A549 (cell line): ENCODE data around the gene NIM1K. TPM values are rescaled to one million over a fixed set of nuclear protein-coding genes. Genes with fewer than 3 reads are reported as not detected.

Source experiments
- ATAC-seq, 2 experiments: fragments of 200-7000 bp in 1 of 2; fragments of >200 bp in 1 of 2; cut with Nextera tagmentation in 1 of 2; cut with Tn5 transposase in 1 of 2; 3 replicates each; pipeline versions ENCODE4 v1.8.0 to v1.9.1; 2018 to 2020; ENCODE audit warnings: mild to moderate bottlenecking in 1 of 2, moderate library complexity in 1 of 2
- CTCF ChIA-PET: fragments of 300-600 bp; sonication (Branson Sonifier 250); formaldehyde crosslinking; extraction: SDS; loops from one replicate; lab custom pipeline; 2021; ENCODE audit warnings: antibody characterized with exemption, inconsistent platforms; lab: Yijun Ruan, JAX
- POLR2A ChIA-PET: fragments of 350-600 bp; formaldehyde crosslinking; extraction: SDS; loops from one replicate; lab custom pipeline; 2021; ENCODE audit warnings: antibody characterized with exemption, inconsistent platforms; lab: Yijun Ruan, JAX
- DNase-seq, 2 experiments: peaks; one replicate each; pipeline versions ENCODE4 v3.0.0 to v3.0.0-alpha.2; 2011 to 2016; ENCODE audit warnings: low read depth in 1 of 2, low spot score in 1 of 2
- FAIRE-seq: peaks from 2 replicates; lab custom pipeline; 2011; peaks lifted over from hg19 to GRCh38; lab: Jason Lieb, UNC
- H3K27ac ChIP-seq, 2 experiments: fragments of >200 bp; sonication (Bioruptor Twin); formaldehyde crosslinking; 3 replicates each; pipeline ENCODE4 v1.5.1; 2016 to 2017
- H3K4me1 ChIP-seq: fragments of >200 bp; sonication (Bioruptor Twin); formaldehyde crosslinking; 3 replicates; pipeline ENCODE4 v1.6.1; 2016
- H3K4me2 ChIP-seq: fragments of >200 bp; sonication (Bioruptor Twin); formaldehyde crosslinking; 3 replicates; pipeline ENCODE4 v1.6.1; 2016
- H3K4me3 ChIP-seq: fragments of >200 bp; sonication (Bioruptor Twin); formaldehyde crosslinking; 3 replicates; pipeline ENCODE4 v1.5.1; 2016
- H3K9me3 ChIP-seq: fragments of >200 bp; sonication (Bioruptor Twin); formaldehyde crosslinking; 3 replicates; pipeline ENCODE4 v1.6.1; 2016
- BCL3 ChIP-seq: fragments of >200 bp; sonication (Bioruptor Twin); formaldehyde crosslinking; IDR thresholded peaks from 3 replicates; pipeline ENCODE4 v1.6.1; 2016
- BHLHE40 ChIP-seq: IDR thresholded peaks from 2 replicates; pipeline ENCODE4 v1.6.1; 2012; ENCODE audit warnings: low read depth, low read length, inconsistent platforms
- CBX8 ChIP-seq: fragments of 200-600 bp; sonication (generic); IDR thresholded peaks from 2 replicates; pipeline ENCODE4 v1.6.1; 2016
- CTCF ChIP-seq: fragments of >200 bp; sonication (Bioruptor Twin); formaldehyde crosslinking; IDR thresholded peaks from 3 replicates; pipeline ENCODE4 v1.5.1; 2016
- EHF ChIP-seq: fragments of 250-450 bp; sonication (Bioruptor Pico); IDR thresholded peaks from 2 replicates; pipeline ENCODE4 v1.5.0; 2020; ENCODE audit warnings: mild to moderate bottlenecking
- EHMT2 ChIP-seq: fragments of 200-600 bp; sonication (generic); IDR thresholded peaks from 2 replicates; pipeline ENCODE4 v1.6.1; 2016; ENCODE audit warnings: antibody characterized with exemption, low read depth, mild to moderate bottlenecking, moderate library complexity
- FOXS1 ChIP-seq: fragments of 250-450 bp; sonication (Bioruptor Pico); IDR thresholded peaks from 2 replicates; pipeline ENCODE4 v1.5.0; 2020; ENCODE audit warnings: mild to moderate bottlenecking, moderate library complexity
- HDAC2 ChIP-seq: fragments of 200-600 bp; sonication (generic); IDR thresholded peaks from 2 replicates; pipeline ENCODE4 v1.6.1; 2016
- HEYL ChIP-seq: fragments of 250-450 bp; sonication (Bioruptor Pico); IDR thresholded peaks from 2 replicates; pipeline ENCODE4 v1.8.0; 2021; ENCODE audit warnings: mild to moderate bottlenecking, moderate library complexity
- HOXA7 ChIP-seq: fragments of 250-450 bp; sonication (Bioruptor Pico); IDR thresholded peaks from 2 replicates; pipeline ENCODE4 v1.5.0; 2020; ENCODE audit warnings: mild to moderate bottlenecking, moderate library complexity
- MAFK ChIP-seq: fragments of 450-650 bp; IDR thresholded peaks from 2 replicates; pipeline ENCODE4 v1.6.1; 2014; ENCODE audit not compliant: partially characterized antibody
- MYC ChIP-seq: IDR thresholded peaks from 2 replicates; pipeline ENCODE4 v1.6.1; 2012; ENCODE audit warnings: mild to moderate bottlenecking, inconsistent platforms, low read length, improper control_type of control experiment, borderline replicate concordance
- POLR2AphosphoS2 ChIP-seq: conservative IDR thresholded peaks from 2 replicates; pipeline ENCODE4 v1.6.1; 2012; ENCODE audit warnings: low read length, improper control_type of control experiment, inconsistent platforms
- RAD21 ChIP-seq, 2 experiments: fragments of >200 bp in 1 of 2; sonication (Bioruptor Twin) in 1 of 2; formaldehyde crosslinking in 1 of 2; IDR thresholded peaks in 1 of 2; conservative IDR thresholded peaks in 1 of 2; 2 replicates in 1 of 2; 3 replicates in 1 of 2; pipeline ENCODE4 v1.6.1; 2012 to 2018; ENCODE audit warnings: inconsistent platforms in 1 of 2
- RCOR1 ChIP-seq: fragments of 150-350 bp; IDR thresholded peaks from 2 replicates; pipeline ENCODE4 v1.6.1; 2014; ENCODE audit warnings: antibody characterized with exemption, low read length, low read depth
- REST ChIP-seq: fragments of 200-600 bp; sonication (generic); IDR thresholded peaks from 2 replicates; pipeline ENCODE4 v1.6.1; 2016; ENCODE audit warnings: antibody characterized with exemption, mild to moderate bottlenecking, moderate library complexity
- SMC3 ChIP-seq: fragments of >200 bp; sonication (Bioruptor Twin); formaldehyde crosslinking; IDR thresholded peaks from 3 replicates; pipeline ENCODE4 v1.6.1; 2018; ENCODE audit warnings: inconsistent platforms
- TFCP2L1 ChIP-seq: fragments of 250-450 bp; sonication (Bioruptor Pico); IDR thresholded peaks from 2 replicates; pipeline ENCODE4 v1.5.0; 2021; ENCODE audit warnings: mild to moderate bottlenecking
- TP53 ChIP-seq: fragments of 250-450 bp; sonication (Bioruptor Pico); IDR thresholded peaks from 2 replicates; pipeline ENCODE4 v1.5.0; 2021; ENCODE audit warnings: mild to moderate bottlenecking, moderate library complexity
- USF2 ChIP-seq: fragments of 450-650 bp; IDR thresholded peaks from 2 replicates; pipeline ENCODE4 v1.6.1; 2014; ENCODE audit warnings: antibody characterized with exemption
- WGBS: methylation state at CpG from one replicate; pipeline ENCODE4 v1.1.6; 2017; ENCODE audit errors: missing lambda C conversion rate; 5-methylcytosine and 5-hydroxymethylcytosine counted together
- polyA plus RNA-seq, 4 experiments: library from polyadenylated mRNA; depleted of rRNA in 3 of 4; stranded (reverse); fragments of >200 nt; fragmentation: RNase III in 1 of 4; extraction: RNeasy Plus Mini Kit Qiagen cat#74134 plus additional on column Dnase treatment in 1 of 4; gene quantifications; 2 replicates in 3 of 4; 3 replicates in 1 of 4; pipeline ENCODE4 v1.2.3, GENCODE V29; 2011 to 2017

Gene NIM1K
- polyA plus RNA-seq, 2 of the 4 experiments (the other 2 are of a cell fraction): 0.06 to 0.23 TPM

DNA sequence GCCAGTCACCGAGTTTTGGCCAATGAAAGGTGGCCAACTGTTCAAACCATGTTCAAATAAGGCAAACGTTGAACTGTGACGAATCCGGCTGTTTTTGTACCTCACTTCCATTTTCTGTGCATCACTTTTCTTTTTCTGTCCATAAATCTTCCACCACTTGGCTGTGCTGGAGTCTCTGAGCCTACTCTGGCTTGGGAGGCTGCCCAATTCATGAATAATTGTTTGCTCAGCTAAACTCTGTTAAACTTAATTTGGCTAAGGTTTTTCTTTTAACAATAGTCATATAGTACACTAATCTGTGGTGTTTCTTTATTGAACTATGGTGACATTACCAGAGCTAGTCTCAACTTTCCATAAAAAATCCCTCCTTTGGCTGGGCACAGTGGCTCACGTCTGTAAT, 11.3 kb downstream of the NIM1K start:
- no peaks in the 10 kb centered on the region for H3K9me3 ChIP-seq
- FAIRE-seq (no peak), DNase-seq (no peak), ATAC-seq (no peak; a peak in 1 of 6 replicates)
- no peak overlapping the region for H3K4me2 ChIP-seq
- no peaks in the 10 kb centered on the region for H3K4me1 ChIP-seq
- no peak overlapping the region for H3K4me3 ChIP-seq
- ChIA-PET CTCF (no interaction called here), POLR2A (no interaction called here)
- no peak for TF ChIP-seq HOXA7 (CRISPR knock-in tag)
- TF ChIP-seq SMC3: no peak
- peak; percentile 4 for TF ChIP-seq MAFK
- TF ChIP-seq MYC: no peak
- 42% methylated on average over 5 of the region's 5 CpGs for WGBS
- H3K27ac ChIP-seq: no peak overlapping the region

GRCh38 chr5:43204958-43205357, 12.9 kb downstream of the NIM1K start:
- H3K27ac ChIP-seq: no peak overlapping the region
- no peak overlapping the region for H3K4me3 ChIP-seq
- FAIRE-seq: no peak
- peaks cover 6% of the 10 kb centered on the region; the same call in 1 of the 3 replicates for H3K4me1 ChIP-seq
- TF ChIP-seq CTCF (no peak), REST (no peak)
- no peak overlapping the region for H3K4me2 ChIP-seq
- ChIA-PET CTCF (interaction anchor here (1.1 kb wide), 1 partner anchor 11 kb away, joined by 3 read pairs; no protein-coding TSS in a partner anchor), POLR2A (no interaction called here)
- 0 out of 6 replicates have a peak, but pooled peaks of 1 of the 2 experiments have one; percentile 40 for ATAC-seq
- WGBS: 70% methylated on average over 2 of the region's 2 CpGs
- no peak for DNase-seq
- H3K9me3 ChIP-seq: no peaks in the 10 kb centered on the region

- Histone ChIP-seq H3K4me2 (no peak overlapping the region), H3K4me1 (peaks cover 6% of the 10 kb centered on the region; the same call in 1 of the 3 replicates), H3K27ac (no peak overlapping the region), H3K9me3 (no peaks in the 10 kb centered on the region), H3K4me3 (no peak overlapping the region)
- ChIA-PET CTCF (interaction anchor here (0.7 kb wide), 1 partner anchor 277 kb away, joined by 3 read pairs; no protein-coding TSS in a partner anchor), POLR2A (no interaction called here)
- TF ChIP-seq BCL3 (no peak), TP53 (CRISPR knock-in tag) (no peak), BHLHE40 (no peak), MYC (no peak), FOXS1 (CRISPR knock-in tag) (no peak), EHMT2 (no peak), EHF (CRISPR knock-in tag) (no peak), RAD21 (conservative IDR thresholded peaks at IDR 0.05 in 1 of 2, IDR thresholded peaks at IDR 0.05 in 1 of 2) (no peak), RCOR1 (no peak), HEYL (CRISPR knock-in tag) (no peak), POLR2AphosphoS2 (no peak), CBX8 (no peak), HOXA7 (CRISPR knock-in tag) (no peak), CTCF (no peak), HDAC2 (no peak), TFCP2L1 (CRISPR knock-in tag) (no peak), USF2 (no peak)
- WGBS: 83% methylated on average over 4 of the region's 4 CpGs
- ATAC-seq: no peak
- FAIRE-seq: no peak
- no peak for DNase-seq
Measured at GRCh38 chr5:43207601-43208000, 15.6 kb downstream of the NIM1K start.
